GM12874 (cell line): ENCODE measurements around the gene SCCPDH.

Source experiments
- CTCF ChIP-seq: IDR thresholded peaks from 2 replicates; pipeline ENCODE4 v1.5.1; 2011; ENCODE audit warnings: low read depth, mild to moderate bottlenecking, control low read depth, low read length, moderate library complexity; ENCODE audit not compliant: insufficient read depth

The SCCPDH gene

GRCh38 chr1:246750752-246751151 is 26.5 kb downstream of the SCCPDH start:
- no peak for TF ChIP-seq CTCF

GRCh38 chr1:246753670-246754535 is 29.7 kb downstream of the SCCPDH start:
- peak; percentile 77 for TF ChIP-seq CTCF

GRCh38 chr1:246755419-246755818 is 31.2 kb downstream of the SCCPDH start:
- TF ChIP-seq CTCF: no peak

- no peak for TF ChIP-seq CTCF
Observed at GRCh38 chr1:246760422-246761347, 36.5 kb downstream of the SCCPDH start.

GRCh38 chr1:246761396-246761795 is 37.2 kb downstream of the SCCPDH start:
- TF ChIP-seq CTCF: no peak

- TF ChIP-seq CTCF: no peak
Observed at GRCh38 chr1:246765521-246765920, 41.3 kb downstream of the SCCPDH start.

- no peak for TF ChIP-seq CTCF
Observed at GRCh38 chr1:246768403-246769020, 44.3 kb downstream of the SCCPDH start.
